Keratinocyte (primary cell): ENCODE results near the gene NFATC3. TPM values are rescaled to one million over a fixed set of nuclear protein-coding genes. Genes with fewer than 3 reads are reported as not detected.

Experiments
- DNase-seq: peaks from one replicate; pipeline ENCODE4 v3.0.0-alpha.2; 2011; ENCODE audit warnings: low read depth, missing footprints, low spot score
- FAIRE-seq: peaks from 2 replicates; lab custom pipeline; 2011; peaks lifted over from hg19 to GRCh38; lab: Jason Lieb, UNC
- H2AFZ ChIP-seq: 2 replicates; pipeline ENCODE4 v1.6.0; 2012; ENCODE audit warnings: low read length, control low read depth, inconsistent platforms; ENCODE audit not compliant: control insufficient read depth
- H3K27ac ChIP-seq: 2 replicates; pipeline ENCODE4 v1.5.1; 2011; ENCODE audit warnings: low read length; ENCODE audit not compliant: control insufficient read depth, insufficient read depth
- H3K27me3 ChIP-seq: 3 replicates; pipeline ENCODE4 v1.6.0; 2011; ENCODE audit warnings: low read length; ENCODE audit not compliant: control insufficient read depth, insufficient read depth; ENCODE audit errors: extremely low read depth
- H3K36me3 ChIP-seq, 2 experiments: 2 replicates in 1 of 2; 3 replicates in 1 of 2; pipeline ENCODE4 v1.5.1; 2011; ENCODE audit warnings: low read length in 2 of 2, mild to moderate bottlenecking in 1 of 2; ENCODE audit not compliant: control insufficient read depth in 2 of 2, insufficient read depth in 2 of 2; ENCODE audit errors: extremely low read depth in 1 of 2
- H3K4me1 ChIP-seq: 3 replicates; pipeline ENCODE4 v1.5.1; 2011; ENCODE audit warnings: low read length; ENCODE audit not compliant: control insufficient read depth, insufficient read depth; ENCODE audit errors: extremely low read depth
- H3K4me2 ChIP-seq: 3 replicates; pipeline ENCODE4 v1.6.0; 2011; ENCODE audit warnings: low read depth, low read length; ENCODE audit not compliant: control insufficient read depth, insufficient read depth; ENCODE audit errors: extremely low read depth
- H3K4me3 ChIP-seq, 3 experiments: fragments of 200-600 bp in 1 of 3; sonication (generic) in 1 of 3; 2 replicates in 2 of 3; 3 replicates in 1 of 3; pipeline ENCODE4 v1.5.1; 2011 to 2016; ENCODE audit warnings: low read length in 3 of 3, mild to moderate bottlenecking in 3 of 3, control low read depth in 2 of 3, inconsistent platforms in 1 of 3, low read depth in 1 of 3, mixed read lengths in 1 of 3, mixed run types in 1 of 3, moderate library complexity in 1 of 3; ENCODE audit not compliant: control insufficient read depth in 2 of 3, insufficient read depth in 2 of 3; ENCODE audit errors: extremely low read depth in 1 of 3
- H3K79me2 ChIP-seq: 2 replicates; pipeline ENCODE4 v1.6.0; 2012; ENCODE audit warnings: low read length; ENCODE audit not compliant: control insufficient read depth, insufficient read depth
- H3K9ac ChIP-seq: 3 replicates; pipeline ENCODE4 v1.6.0; 2011; ENCODE audit warnings: low read length; ENCODE audit not compliant: control insufficient read depth, insufficient read depth; ENCODE audit errors: extremely low read depth
- H3K9me1 ChIP-seq: 3 replicates; pipeline ENCODE4 v1.6.0; 2011; ENCODE audit warnings: low read length; ENCODE audit not compliant: control insufficient read depth, insufficient read depth; ENCODE audit errors: extremely low read depth
- H3K9me3 ChIP-seq: 2 replicates; pipeline ENCODE4 v1.5.1; 2012; ENCODE audit warnings: low read depth, low read length; ENCODE audit not compliant: control insufficient read depth
- H4K20me1 ChIP-seq: 3 replicates; pipeline ENCODE4 v1.6.0; 2011; ENCODE audit warnings: low read length; ENCODE audit not compliant: control insufficient read depth, insufficient read depth; ENCODE audit errors: extremely low read depth
- CTCF ChIP-seq, 3 experiments: IDR thresholded peaks in 1 of 3; conservative IDR thresholded peaks in 1 of 3; optimal IDR thresholded peaks in 1 of 3; 2 replicates in 2 of 3; 3 replicates in 1 of 3; pipeline versions ENCODE3 to v1.5.1; 2011; ENCODE audit warnings: low read length in 3 of 3, mild to moderate bottlenecking in 3 of 3, moderate library complexity in 2 of 3, control low read depth in 1 of 3, inconsistent platforms in 1 of 3; ENCODE audit not compliant: insufficient read depth in 2 of 3; ENCODE audit errors: extremely low read depth in 1 of 3
- EZH2 ChIP-seq: IDR thresholded peaks from one replicate; pipeline ENCODE4 v1.6.1; 2012; ENCODE audit warnings: inconsistent platforms, mild to moderate bottlenecking, low read length, moderate library complexity
- dilution Hi-C: fragments of 300-500 bp; cut with MboI; formaldehyde crosslinking; loops from one replicate; pipeline ENCODE4 v1.7.0; 2020; ENCODE audit warnings: low sequenced_read_pairs; ENCODE audit not compliant: extremely low pct_ligation_motif_present
- polyA plus RNA-seq, 5 experiments: library from polyadenylated mRNA; depleted of rRNA in 3 of 5; stranded (reverse) in 3 of 5; stranded (forward) in 1 of 5; unstranded in 1 of 5; fragments of >200 nt; gene quantifications; 1 replicate in 1 of 5; 2 replicates in 3 of 5; 3 replicates in 1 of 5; pipeline versions ENCODE4 v1.2.1 to v1.2.3, GENCODE V29; 2011 to 2012; ENCODE audit warnings: missing spikeins in 2 of 5, low read depth in 1 of 5, low replicate concordance in 1 of 5

The NFATC3 gene
- polyA plus RNA-seq, 1 donor (not counting 4 experiments of a cell fraction or from before 2014, with no cell fraction given), result 11.5 TPM

- no peaks in the 10 kb centered on the region for H4K20me1 ChIP-seq
- H3K9me1 ChIP-seq, result peaks cover 3% of the 10 kb centered on the region
- no peak overlapping the region for H2AFZ ChIP-seq
- no peaks in the 10 kb centered on the region for H3K4me1 ChIP-seq
- peaks cover 14 to 19% of the 10 kb centered on the region in 2 experiments for H3K36me3 ChIP-seq
- H3K4me3 ChIP-seq, result no peak overlapping the region
- H3K27ac ChIP-seq, result no peak overlapping the region
- DNase-seq, result no peak
- TF ChIP-seq CTCF (optimal IDR thresholded peaks at IDR 0.05 in 1 of 3, IDR thresholded peaks at IDR 0.05 in 1 of 3, conservative IDR thresholded peaks at IDR 0.05 in 1 of 3; ENCODE audit: extremely low read depth in 1 of 3, insufficient read depth in 2 of 3, low read length in 3 of 3) (peak in 1 of 3 experiments; percentile 15), EZH2 (no peak)
- FAIRE-seq, result no peak
- no peaks in the 10 kb centered on the region for H3K9me3 ChIP-seq
- no peak overlapping the region for H3K4me2 ChIP-seq
- no peak overlapping the region for H3K9ac ChIP-seq
- H3K27me3 ChIP-seq, result no peaks in the 10 kb centered on the region
- H3K79me2 ChIP-seq, result peaks cover 1% of the 10 kb centered on the region
- dilution Hi-C loops, result no loop called here
Measured at GRCh38 chr16:68049449-68049848, 35.7 kb upstream of the NFATC3 start.

- FAIRE-seq, result no peak
- no peak for TF ChIP-seq CTCF (optimal IDR thresholded peaks at IDR 0.05 in 1 of 3, IDR thresholded peaks at IDR 0.05 in 1 of 3, conservative IDR thresholded peaks at IDR 0.05 in 1 of 3; ENCODE audit: extremely low read depth in 1 of 3, insufficient read depth in 2 of 3, low read length in 3 of 3)
- no peak for TF ChIP-seq EZH2
- H3K4me3 ChIP-seq, result no peak overlapping the region
- no peaks in the 10 kb centered on the region for H3K27me3 ChIP-seq
- no peak overlapping the region for H3K9ac ChIP-seq
- H3K9me3 ChIP-seq, result no peaks in the 10 kb centered on the region
- no peak overlapping the region for H3K4me2 ChIP-seq
- H3K9me1 ChIP-seq, result no peaks in the 10 kb centered on the region
- no peaks in the 10 kb centered on the region for H4K20me1 ChIP-seq
- no peaks in the 10 kb centered on the region for H3K79me2 ChIP-seq
- H3K27ac ChIP-seq, result no peak overlapping the region
- H3K36me3 ChIP-seq, result peaks cover 16 to 21% of the 10 kb centered on the region in 2 experiments
- no peak overlapping the region for H2AFZ ChIP-seq
- no peak for DNase-seq
- dilution Hi-C loops, result no loop called here
- H3K4me1 ChIP-seq, result no peaks in the 10 kb centered on the region
Measured at GRCh38 chr16:68055395-68055794, 29.8 kb upstream of the NFATC3 start.
